ENCODE data around the gene SETD2.

The SETD2 gene

DNA sequence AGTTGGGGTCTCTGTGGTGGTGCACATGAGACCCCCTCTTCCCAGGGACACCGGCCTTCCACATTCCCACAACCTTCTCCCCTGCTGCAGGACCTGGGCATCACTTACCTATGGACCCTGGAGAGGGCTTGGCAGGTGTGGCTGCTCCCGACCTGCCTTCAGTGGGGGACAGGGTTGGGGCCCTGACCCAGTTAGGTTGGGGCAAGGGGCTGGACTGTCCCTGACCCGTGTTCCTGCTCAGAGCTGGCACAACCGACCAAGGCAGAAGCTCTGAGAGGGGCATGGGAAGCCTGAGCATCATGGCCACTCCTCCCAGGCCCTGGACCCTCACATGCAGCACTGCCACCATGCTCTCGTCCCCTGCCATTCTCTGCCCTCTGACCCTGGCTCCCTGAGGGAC lies 178.3 kb downstream of the SETD2 start:
- Histone ChIP-seq H3K27ac (ENCODE audit: low read length) (peak overlapping the region; percentile 94), H3K9ac (ENCODE audit: low read depth, low read length) (peak overlapping the region; percentile 14; the same call in 1 of the 2 replicates), H3K79me2 (ENCODE audit: insufficient read depth, low read length) (peaks cover 70% of the 10 kb centered on the region), H4K20me1 (ENCODE audit: insufficient read depth, low read length) (peaks cover 19% of the 10 kb centered on the region), H3K4me3 (ENCODE audit: low read depth in 1 of 2, low read length in 2 of 2) (no peak overlapping the region), H3K36me3 (ENCODE audit: insufficient read depth, low read length) (peaks cover 33% of the 10 kb centered on the region), H3K9me3 (ENCODE audit: insufficient read depth, low read length, severe bottlenecking) (no peaks in the 10 kb centered on the region), H3K4me1 (ENCODE audit: insufficient read depth, low read length) (peaks cover 75% of the 10 kb centered on the region), H2AFZ (ENCODE audit: low read depth, low read length) (no peak overlapping the region), H3K27me3 (ENCODE audit: insufficient read depth, low read length, poor library complexity) (no peaks in the 10 kb centered on the region), H3K4me2 (ENCODE audit: insufficient read depth, low read length) (no peak overlapping the region)
- DNase-seq = no peak
- ATAC-seq (ENCODE audit: insufficient read depth, low read depth) = no peak
- no peak for TF ChIP-seq EZH2 (IDR thresholded peaks at IDR 0.05; ENCODE audit: borderline replicate concordance, low read depth, low read length, severe bottlenecking)
- TF ChIP-seq, protein P1, sequence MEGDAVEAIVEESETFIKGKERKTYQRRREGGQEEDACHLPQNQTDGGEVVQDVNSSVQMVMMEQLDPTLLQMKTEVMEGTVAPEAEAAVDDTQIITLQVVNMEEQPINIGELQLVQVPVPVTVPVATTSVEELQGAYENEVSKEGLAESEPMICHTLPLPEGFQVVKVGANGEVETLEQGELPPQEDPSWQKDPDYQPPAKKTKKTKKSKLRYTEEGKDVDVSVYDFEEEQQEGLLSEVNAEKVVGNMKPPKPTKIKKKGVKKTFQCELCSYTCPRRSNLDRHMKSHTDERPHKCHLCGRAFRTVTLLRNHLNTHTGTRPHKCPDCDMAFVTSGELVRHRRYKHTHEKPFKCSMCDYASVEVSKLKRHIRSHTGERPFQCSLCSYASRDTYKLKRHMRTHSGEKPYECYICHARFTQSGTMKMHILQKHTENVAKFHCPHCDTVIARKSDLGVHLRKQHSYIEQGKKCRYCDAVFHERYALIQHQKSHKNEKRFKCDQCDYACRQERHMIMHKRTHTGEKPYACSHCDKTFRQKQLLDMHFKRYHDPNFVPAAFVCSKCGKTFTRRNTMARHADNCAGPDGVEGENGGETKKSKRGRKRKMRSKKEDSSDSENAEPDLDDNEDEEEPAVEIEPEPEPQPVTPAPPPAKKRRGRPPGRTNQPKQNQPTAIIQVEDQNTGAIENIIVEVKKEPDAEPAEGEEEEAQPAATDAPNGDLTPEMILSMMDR (IDR thresholded peaks at IDR 0.05; ENCODE audit: borderline replicate concordance, extremely low read depth, low read length, poor library complexity, severe bottlenecking) = no peak

DNA sequence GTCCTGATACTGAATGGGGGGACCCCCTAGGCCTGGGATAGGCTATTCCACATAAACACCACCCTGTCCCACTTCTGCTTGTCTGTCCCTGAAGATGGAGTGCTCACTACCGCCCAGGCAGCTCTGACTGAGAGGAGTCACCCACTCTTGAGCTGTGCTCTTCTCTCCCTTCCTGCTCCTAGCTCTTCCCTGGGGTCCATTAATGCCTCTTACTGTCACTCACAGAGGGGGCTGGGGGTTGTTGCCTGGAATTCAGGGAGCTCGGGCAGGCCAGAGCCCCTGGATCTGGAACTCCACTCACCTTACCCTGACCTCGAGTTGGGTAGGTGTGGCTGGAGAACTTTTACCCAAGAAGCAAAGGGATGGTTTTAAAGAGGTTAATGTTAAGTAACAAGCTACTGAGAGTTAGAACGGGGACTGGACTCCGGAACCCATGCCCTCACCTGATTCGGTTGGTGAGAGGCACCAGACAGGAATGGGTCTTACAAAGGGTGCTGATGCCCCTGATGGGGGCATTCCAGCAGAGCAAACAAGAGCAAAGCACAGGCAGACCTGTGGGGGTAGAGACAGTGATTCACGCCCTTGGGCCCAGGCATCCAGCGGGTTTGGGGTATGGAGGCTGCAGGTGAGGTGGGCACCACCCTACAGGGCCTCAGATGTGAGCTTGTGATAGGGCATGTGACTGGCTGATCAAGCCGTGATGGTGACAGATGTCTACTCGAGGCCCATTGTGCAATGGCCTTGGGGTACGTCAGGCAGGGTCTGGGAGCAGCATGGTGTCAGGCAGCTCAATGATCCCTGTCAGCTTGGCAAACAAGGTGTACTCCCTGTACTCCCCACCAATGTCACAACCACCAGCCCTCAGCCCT lies 179.1 kb downstream of the SETD2 start:
- Histone ChIP-seq H4K20me1 (ENCODE audit: insufficient read depth, low read length) (peaks cover 19% of the 10 kb centered on the region), H3K9me3 (ENCODE audit: insufficient read depth, low read length, severe bottlenecking) (no peaks in the 10 kb centered on the region), H3K9ac (ENCODE audit: low read depth, low read length) (no peak overlapping the region), H3K27me3 (ENCODE audit: insufficient read depth, low read length, poor library complexity) (no peaks in the 10 kb centered on the region), H3K79me2 (ENCODE audit: insufficient read depth, low read length) (peaks cover 78% of the 10 kb centered on the region), H3K4me2 (ENCODE audit: insufficient read depth, low read length) (peak overlapping the region; percentile 12; the same call in 1 of the 2 replicates), H3K4me3 (ENCODE audit: low read depth in 1 of 2, low read length in 2 of 2) (no peak overlapping the region), H2AFZ (ENCODE audit: low read depth, low read length) (no peak overlapping the region), H3K36me3 (ENCODE audit: insufficient read depth, low read length) (peaks cover 26% of the 10 kb centered on the region), H3K4me1 (ENCODE audit: insufficient read depth, low read length) (peaks cover 82% of the 10 kb centered on the region), H3K27ac (ENCODE audit: low read length) (peak overlapping the region; percentile 94)
- no peak for TF ChIP-seq EZH2 (IDR thresholded peaks at IDR 0.05; ENCODE audit: borderline replicate concordance, low read depth, low read length, severe bottlenecking)
- no peak for ATAC-seq (ENCODE audit: insufficient read depth, low read depth)
- no peak for DNase-seq

DNA sequence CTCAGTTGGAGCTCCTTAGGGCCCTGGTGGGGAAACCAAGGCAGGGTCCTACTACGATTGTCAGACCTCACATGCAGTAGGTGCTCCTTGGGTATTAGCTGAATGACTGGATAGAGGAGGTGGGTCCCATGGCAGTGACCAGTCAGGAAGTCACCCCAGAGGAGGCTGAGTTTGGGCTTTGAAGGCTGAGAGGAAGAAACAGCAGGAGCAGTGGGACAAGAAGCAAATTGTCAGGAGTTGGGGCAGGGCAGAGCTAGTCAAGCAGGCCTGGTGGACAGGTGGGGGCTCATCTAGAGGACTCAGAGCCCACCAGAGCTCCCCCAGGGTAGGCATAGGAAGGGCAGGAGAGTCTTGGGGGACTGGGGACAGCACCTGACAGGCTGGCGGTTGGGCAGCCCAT lies 181.4 kb downstream of the SETD2 start:
- Histone ChIP-seq H3K27ac (ENCODE audit: low read length) (peak overlapping the region; percentile 48), H2AFZ (ENCODE audit: low read depth, low read length) (no peak overlapping the region), H3K36me3 (ENCODE audit: insufficient read depth, low read length) (peaks cover 8% of the 10 kb centered on the region; the same call in 1 of the 2 replicates), H3K9ac (ENCODE audit: low read depth, low read length) (no peak overlapping the region), H3K4me1 (ENCODE audit: insufficient read depth, low read length) (peaks cover 83% of the 10 kb centered on the region), H3K4me3 (ENCODE audit: low read depth in 1 of 2, low read length in 2 of 2) (no peak overlapping the region), H3K4me2 (ENCODE audit: insufficient read depth, low read length) (peak overlapping the region; percentile 27), H3K27me3 (ENCODE audit: insufficient read depth, low read length, poor library complexity) (no peaks in the 10 kb centered on the region), H3K9me3 (ENCODE audit: insufficient read depth, low read length, severe bottlenecking) (no peaks in the 10 kb centered on the region), H4K20me1 (ENCODE audit: insufficient read depth, low read length) (peaks cover 15% of the 10 kb centered on the region), H3K79me2 (ENCODE audit: insufficient read depth, low read length) (peaks cover 85% of the 10 kb centered on the region)
- ATAC-seq (ENCODE audit: insufficient read depth, low read depth) (no peak), DNase-seq (no peak)
- no peak for TF ChIP-seq EZH2 (IDR thresholded peaks at IDR 0.05; ENCODE audit: borderline replicate concordance, low read depth, low read length, severe bottlenecking)
- TF ChIP-seq, protein P1 (IDR thresholded peaks at IDR 0.05; ENCODE audit: borderline replicate concordance, extremely low read depth, low read length, poor library complexity, severe bottlenecking) = no peak

DNA sequence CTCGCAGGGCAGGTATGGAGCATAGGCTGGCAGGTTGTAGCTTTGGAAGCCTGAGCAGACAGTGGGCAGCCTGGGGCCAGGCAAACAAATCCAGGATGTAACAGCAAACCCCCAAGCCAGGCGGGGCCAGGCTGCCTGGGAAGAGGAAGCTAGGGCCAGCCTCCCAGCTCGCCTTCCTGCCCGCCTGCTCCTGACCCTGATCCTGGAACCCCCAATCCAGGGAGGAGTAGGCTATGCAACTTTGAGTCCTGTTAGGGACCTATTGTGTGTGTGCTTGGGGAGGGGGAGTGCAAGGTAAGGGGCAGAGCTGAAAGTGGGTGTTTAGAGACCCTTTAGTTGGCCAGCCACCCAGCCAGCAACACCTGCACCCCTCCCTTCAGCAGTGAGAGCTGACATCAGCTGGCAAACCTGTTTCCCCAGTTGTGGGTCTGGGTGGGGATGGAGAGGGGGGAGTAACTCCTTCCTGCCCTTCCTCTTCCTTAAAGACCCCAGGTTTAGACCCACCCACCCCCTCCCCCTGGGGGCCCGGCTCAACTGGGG lies 181.9 kb downstream of the SETD2 start:
- no peak for DNase-seq
- H3K4me3 ChIP-seq (ENCODE audit: low read depth in 1 of 2, low read length in 2 of 2) = peak overlapping the region in 1 of 2 experiments; percentile 41; a peak in 2 of 4 replicates
- peaks cover 85% of the 10 kb centered on the region for H3K79me2 ChIP-seq (ENCODE audit: insufficient read depth, low read length)

More for the DNA sequence above, 181.9 kb downstream of the SETD2 start:
- no peak for ATAC-seq (ENCODE audit: insufficient read depth, low read depth)
- Histone ChIP-seq H3K36me3 (ENCODE audit: insufficient read depth, low read length) (peaks cover 8% of the 10 kb centered on the region; the same call in 1 of the 2 replicates), H2AFZ (ENCODE audit: low read depth, low read length) (no peak overlapping the region), H3K4me2 (ENCODE audit: insufficient read depth, low read length) (peak overlapping the region; percentile 50), H3K4me1 (ENCODE audit: insufficient read depth, low read length) (peaks cover 82% of the 10 kb centered on the region), H3K9ac (ENCODE audit: low read depth, low read length) (peak overlapping the region; percentile 32), H3K9me3 (ENCODE audit: insufficient read depth, low read length, severe bottlenecking) (no peaks in the 10 kb centered on the region), H3K27ac (ENCODE audit: low read length) (peak overlapping the region; percentile 58), H3K27me3 (ENCODE audit: insufficient read depth, low read length, poor library complexity) (no peaks in the 10 kb centered on the region), H4K20me1 (ENCODE audit: insufficient read depth, low read length) (peaks cover 15% of the 10 kb centered on the region)
- TF ChIP-seq, protein P1 (IDR thresholded peaks at IDR 0.05; ENCODE audit: borderline replicate concordance, extremely low read depth, low read length, poor library complexity, severe bottlenecking) = no peak
- TF ChIP-seq EZH2 (IDR thresholded peaks at IDR 0.05; ENCODE audit: borderline replicate concordance, low read depth, low read length, severe bottlenecking) = no peak

Data from DND-41 (cell line).